ENCODE data around the gene IMMP2L.
"Not testable (repeated sequence)": the region's sequence is repeated elsewhere in the genome, so short reads cannot be mapped to it uniquely, and the experiment has no call there.

Gene IMMP2L

DNA sequence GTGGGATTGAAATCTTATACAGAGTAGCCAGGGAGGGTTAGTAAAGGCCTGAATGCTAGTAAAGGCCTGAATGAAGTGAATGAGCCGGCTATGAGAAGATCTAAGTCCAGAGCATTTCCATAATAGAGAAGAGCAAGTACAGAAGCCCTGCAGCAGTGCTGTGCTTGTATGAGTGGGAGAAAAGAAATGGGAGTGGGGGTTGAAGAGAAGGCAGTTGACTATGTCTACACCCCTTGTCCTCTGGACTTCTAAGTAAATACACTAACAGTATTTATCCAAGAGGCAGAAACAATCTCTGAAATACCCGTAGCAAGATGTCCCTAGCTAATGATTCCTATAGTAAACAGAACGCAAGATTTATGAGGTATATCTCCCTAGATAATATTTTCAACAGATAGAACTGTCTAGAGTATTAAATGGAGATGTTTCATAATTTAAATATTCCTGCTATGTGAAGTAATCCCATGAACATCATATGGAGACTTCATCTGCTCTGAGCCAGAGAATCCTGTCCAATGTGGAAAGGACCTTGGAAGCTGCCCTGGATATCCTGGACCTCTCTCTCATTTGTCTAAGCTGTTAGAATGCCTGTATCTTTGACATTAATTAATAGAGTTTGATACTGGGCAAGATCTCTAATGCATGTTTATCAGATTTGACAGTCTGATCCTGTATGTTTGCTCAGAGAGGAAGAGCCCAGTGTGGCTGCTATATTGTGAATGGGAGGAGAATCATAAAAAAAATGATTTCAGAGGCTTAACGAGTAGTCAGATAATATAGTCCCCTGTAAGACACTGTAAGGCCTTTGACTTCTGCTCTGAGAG lies 299.8 kb downstream of the IMMP2L start:
- DNase-seq (ENCODE audit: low read depth): no peak

DNA sequence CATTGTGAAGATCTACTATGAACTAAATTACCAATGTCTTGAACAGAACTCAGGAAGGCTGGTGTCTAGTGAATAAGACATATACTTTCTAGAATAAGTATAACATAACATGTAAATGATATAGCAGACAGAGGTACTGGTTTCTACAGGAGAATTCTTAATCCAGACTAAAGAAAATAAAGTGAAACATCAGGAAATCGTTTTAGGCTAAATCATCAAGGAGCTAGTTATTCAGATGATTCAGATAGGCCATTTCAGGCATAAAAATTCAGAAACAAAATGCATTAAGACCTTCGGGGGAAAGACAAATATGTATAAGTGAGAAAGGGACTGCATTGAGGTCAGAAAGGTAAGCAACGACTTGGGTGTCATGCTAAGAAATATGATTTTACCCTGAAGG lies 300.8 kb downstream of the IMMP2L start:
- peak; percentile 36 for DNase-seq (ENCODE audit: low read depth)

DNA sequence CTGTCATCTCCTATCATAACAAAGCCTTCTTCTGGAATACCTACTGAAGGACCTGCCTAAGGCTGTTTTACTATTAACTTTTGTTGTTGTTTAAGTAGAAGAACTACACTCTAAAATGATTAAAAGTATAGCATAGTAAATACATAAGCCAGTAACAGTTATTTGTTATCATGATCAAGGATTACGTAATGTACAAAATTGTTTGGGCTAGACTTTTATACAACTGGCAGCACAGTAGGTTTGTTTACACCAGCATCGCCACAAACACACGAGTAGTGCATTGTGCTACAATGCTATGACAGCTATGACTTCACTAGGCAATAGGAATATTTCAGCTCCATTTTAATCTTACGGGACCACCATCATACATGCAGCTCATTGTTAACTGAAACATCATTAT lies 302.3 kb downstream of the IMMP2L start:
- no peak for DNase-seq (ENCODE audit: low read depth)

DNA sequence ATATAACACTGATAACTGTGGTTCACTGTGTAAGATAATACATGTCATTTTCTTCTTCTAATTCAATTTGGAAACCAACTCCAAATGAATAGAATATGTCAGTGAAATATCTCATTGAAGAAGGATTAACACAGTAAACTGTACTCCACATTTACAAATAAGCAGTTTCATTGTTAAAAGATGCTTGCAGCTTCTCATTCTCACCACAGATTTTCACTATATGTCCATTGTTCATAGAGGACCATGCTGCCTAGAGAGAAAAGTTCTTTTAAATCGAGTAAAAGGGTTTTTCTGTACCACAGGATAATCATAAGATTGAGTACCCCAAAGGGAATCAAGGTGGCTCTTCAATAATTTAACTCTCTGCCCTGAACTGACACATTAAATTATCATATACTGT lies 305.9 kb downstream of the IMMP2L start:
- DNase-seq (ENCODE audit: low read depth): no peak

DNA sequence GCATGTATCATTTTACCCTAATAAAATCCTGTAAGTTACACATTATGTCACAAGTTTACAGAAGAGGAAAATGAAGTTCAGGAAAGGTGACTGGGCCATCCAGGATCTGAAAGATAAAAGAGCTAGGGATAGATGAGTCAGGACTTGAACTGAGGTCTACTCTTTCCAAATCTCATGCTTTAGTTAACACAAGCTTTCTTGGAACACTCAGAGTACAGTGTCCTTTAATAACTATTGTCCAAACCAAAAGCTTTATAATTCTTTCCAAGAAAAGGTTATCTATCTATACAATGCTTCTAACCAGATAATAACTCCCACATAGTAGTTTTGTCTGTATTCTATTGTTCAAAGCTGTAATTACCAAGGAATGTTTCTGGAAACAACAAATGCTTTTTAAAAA lies 306.7 kb downstream of the IMMP2L start:
- no peak for DNase-seq (ENCODE audit: low read depth)

DNA sequence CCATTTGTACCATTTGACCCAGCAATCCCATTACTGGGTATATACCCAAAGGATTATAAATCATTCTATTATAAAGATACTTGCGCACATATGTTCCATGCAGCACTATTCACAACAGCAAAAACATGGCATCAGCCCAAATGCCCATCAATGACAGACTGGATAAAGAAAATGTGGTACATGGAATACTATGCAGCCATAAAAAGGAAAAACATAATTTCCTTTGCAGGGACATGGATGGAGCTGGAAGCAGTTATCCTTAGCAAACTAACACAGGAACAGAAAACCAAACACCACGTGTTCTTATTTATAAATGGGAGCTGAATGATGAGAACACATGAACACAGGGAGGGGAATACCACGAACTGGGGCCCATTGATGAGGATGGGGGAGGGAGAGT lies 310.9 kb downstream of the IMMP2L start:
- not testable (repeated sequence) for DNase-seq (ENCODE audit: low read depth)

DNA sequence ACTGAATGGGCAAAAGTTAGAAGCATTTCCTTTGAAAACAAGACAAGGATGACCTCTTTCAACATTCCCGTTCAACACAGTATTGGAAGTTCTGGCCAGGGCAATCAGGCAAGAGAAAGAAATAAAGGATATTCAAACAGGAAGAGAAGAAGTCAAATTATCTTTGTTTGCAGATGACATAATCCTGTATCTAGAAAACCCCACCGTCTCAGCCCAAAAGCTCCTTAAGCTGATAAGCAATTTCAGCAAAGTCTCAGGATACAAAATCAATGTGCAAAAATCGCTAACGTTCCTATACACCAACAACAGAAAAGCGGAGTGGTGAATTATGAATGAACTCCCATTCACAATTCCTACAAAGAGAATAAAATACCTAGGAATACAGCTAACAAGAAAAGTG lies 312.5 kb downstream of the IMMP2L start:
- DNase-seq (ENCODE audit: low read depth): not testable (repeated sequence)

DNA sequence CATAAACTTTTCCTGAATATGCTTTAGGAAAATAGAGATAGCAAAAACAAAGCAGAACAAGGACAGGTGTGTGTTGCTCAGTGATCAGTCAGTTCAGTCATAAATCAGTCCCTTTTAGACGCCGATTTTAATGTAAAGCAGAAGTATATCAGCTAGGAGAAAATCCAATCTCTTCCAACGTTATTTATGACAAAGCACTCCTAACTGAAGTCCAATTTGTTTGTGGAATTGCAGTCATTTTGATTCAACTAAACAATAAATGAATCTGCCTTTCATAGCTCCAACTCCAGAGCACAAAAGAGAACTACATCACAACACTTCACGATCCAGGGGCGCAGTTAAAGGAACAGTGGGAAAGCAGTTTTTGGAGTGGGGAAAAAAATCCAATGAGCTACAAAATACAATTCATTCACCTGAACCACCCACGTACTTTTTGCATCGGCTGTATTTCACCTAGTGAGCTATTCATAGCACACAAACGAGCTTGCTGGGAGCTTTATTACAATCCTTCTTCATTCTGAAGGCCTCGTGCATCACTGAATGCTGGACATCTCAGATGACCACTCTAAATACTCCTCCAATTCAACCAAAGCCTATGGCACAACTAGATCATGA lies 320.0 kb downstream of the IMMP2L start:
- no peak for DNase-seq (ENCODE audit: low read depth)

DNA sequence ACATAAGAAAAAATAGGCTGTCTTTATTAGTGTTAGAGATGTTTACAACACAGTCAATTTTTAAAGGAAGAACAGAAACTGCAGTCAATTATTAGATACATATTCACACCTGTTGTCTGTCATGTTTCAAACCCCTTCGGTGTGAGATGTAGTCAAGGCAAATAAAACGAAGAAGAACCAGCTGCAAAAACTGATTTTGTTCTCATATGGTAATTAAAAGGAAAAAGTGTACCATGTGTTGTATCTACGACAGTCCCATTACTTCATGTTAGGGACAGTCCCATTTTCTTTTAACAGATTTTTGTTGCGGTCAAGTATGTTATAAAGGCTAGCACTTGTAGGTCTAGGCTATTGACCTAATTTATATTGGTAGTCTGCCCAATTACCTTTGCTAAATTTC lies 321.9 kb downstream of the IMMP2L start:
- DNase-seq (ENCODE audit: low read depth): no peak

DNA sequence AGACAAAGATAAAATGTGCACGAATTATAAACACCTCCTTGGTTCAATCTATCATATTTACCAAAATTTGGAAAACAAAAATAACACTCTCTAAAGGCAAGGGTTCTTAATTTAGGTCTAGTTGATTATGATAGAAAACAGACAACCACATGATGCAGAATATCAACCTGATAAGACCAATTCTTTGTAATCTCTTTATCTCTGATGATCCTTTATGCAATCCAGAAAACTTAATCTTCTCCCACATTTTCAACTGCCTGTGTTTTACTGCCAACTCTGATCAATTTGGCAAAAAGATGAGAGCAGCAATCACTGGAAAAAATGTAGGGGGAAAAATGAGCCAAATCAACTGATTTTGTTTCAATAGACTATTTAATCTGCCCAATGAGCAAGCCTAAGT lies 322.9 kb downstream of the IMMP2L start:
- DNase-seq (ENCODE audit: low read depth): no peak

DNA sequence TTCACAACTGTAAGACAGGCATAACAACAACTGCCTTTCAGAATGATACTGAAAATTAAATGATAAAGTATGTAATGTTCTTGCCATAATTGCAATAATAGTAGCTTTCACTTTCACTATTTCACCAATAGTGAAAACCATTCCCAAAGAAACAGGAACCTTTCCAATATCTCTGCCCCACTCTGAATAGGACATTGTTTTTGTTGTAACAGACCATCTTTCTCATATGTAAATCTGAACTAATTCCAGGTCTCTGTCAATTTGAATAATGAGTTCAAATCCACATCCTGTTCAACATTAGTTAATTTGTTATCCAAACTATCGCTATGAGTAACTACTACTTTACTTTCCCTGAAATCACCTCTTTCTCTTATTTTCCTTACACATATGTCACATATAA lies 323.4 kb downstream of the IMMP2L start:
- no peak for DNase-seq (ENCODE audit: low read depth)

DNA sequence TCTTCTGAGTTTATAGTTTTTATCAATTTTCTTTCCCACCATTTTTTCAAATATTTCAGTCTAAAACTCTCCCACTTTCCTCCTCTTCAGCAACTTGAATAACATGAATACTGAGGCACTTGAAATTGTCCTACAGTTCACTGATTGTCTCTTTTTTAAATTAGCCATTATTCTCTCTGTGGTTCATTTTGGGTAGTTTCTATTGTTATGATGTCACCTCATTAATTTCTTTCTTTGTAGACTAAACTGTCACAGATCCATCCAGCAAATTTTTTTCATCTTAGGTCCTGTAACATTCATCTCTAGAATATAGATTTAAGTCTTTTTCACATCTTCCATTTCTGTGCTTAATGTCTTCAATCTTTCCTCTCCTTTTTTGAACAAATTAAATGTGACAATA lies 326.6 kb downstream of the IMMP2L start:
- no peak for DNase-seq (ENCODE audit: low read depth)

DNA sequence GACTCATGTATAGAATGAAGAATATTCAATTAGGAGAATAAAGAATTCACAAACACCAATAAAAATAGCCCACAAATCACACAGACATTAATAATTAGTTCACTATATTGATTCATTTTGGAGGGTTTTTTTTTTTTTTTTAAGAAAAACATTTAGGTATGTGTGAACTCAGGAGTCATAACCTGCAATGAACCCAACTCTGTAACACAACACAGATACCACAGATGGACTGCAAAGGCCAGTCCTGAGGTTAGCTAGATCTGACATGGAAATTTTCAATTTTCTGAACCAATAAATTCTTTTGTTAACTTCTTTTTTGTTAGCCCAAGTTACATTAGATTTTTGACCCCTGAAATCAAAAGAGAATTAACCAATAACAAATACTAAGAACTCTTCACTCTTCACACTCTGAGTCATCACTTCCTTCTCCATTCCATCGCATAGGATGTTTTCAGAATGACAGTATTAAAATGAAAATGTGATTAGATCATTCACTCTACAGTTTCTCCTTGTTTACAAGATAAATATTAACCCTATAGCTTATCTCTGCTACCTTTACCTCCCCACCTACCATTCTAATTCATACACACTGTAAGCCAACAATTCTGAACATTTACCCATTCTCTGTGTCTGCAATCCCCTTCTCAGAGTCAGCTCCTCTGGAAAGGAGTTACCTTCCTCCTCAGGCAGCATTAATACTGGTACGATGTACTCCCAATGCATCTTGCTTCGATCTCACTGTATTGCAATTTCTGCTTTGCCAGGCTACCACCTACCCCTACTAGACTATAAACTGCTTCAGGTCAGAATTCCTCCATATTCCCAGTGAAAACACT lies 329.8 kb downstream of the IMMP2L start:
- peak; percentile 76 for DNase-seq (ENCODE audit: low read depth)

DNA sequence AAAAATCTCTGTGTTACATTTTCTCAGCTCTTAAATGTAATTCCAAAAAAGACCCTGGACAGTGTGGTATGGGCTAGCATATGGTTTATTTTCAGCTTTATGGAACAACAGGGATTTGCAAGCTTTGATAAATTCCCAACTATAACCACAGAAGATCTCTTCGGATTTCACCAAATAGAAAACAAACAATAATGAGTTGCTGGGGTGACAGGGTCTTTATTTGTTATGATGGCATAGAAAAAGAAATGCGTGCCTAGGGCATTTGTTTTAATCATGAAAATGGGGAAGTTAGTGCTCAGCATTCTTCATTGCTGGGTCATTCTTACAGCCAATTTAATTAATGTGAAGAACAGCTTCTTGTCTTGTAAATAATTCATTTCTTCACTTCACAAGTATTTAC lies 332.4 kb downstream of the IMMP2L start:
- peak; percentile 76 for DNase-seq (ENCODE audit: low read depth)

DNA sequence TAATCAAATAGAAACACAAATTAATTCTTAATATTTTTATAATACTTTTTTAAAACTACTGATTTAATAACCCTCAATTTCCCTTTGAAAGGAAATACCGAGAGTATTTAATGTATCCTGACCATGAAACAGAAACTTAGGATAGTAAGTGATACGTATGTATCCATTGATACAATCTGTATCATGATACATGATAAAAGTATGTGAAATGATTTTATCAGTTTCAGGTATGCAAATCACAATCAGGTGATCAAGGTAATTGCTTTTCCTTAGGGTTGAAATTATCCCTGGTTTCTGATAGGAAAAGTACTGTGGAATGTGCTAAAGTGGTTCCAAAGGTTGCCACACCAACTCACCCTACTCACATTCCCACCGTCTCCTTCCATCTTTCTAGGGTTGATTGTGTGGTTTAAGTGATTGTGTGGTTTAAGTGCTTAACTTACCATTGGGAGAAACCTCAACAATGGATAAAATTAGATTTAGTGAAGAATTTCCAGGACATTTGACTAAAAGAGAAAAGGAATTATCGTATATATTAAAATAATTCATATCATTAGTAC lies 333.0 kb downstream of the IMMP2L start:
- DNase-seq (ENCODE audit: low read depth): no peak

DNA sequence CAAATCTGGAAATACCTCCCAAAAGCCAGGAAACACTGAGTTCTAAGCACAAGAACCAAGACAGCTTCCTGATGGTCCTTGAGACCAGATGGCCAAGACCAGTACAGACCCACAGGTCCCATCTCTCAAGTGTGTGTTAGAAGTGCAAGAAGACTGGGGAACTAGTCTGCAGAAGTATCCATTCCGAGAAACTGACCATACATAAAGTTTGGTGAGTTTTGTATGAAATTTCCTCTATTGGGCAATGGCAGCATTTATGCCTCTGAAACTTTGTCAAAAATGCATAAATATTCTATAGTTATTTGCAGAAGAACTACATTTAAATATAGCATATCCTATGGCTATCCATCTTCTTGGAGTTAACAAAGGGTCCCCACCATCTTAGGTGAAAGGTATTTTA lies 333.9 kb downstream of the IMMP2L start:
- no peak for DNase-seq (ENCODE audit: low read depth)

DNA sequence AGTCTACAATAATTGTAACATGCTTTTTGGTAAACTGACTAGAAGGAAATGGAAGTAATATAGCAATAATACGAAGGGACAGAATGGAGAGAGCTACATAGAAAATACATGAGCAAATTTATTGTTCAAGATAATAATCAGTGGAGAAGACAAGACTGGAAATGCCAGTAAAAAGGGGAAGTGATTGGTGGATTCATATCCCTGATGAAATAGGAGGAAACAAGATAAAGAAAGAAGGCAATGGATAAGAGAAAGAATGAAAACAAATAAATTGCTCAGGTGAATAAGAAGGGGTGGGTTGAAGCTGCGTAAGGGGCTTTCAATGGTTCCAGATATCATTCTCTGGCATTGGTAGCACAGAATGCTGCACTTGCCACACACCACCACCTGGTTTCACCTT lies 335.5 kb downstream of the IMMP2L start:
- no peak for DNase-seq (ENCODE audit: low read depth)

DNA sequence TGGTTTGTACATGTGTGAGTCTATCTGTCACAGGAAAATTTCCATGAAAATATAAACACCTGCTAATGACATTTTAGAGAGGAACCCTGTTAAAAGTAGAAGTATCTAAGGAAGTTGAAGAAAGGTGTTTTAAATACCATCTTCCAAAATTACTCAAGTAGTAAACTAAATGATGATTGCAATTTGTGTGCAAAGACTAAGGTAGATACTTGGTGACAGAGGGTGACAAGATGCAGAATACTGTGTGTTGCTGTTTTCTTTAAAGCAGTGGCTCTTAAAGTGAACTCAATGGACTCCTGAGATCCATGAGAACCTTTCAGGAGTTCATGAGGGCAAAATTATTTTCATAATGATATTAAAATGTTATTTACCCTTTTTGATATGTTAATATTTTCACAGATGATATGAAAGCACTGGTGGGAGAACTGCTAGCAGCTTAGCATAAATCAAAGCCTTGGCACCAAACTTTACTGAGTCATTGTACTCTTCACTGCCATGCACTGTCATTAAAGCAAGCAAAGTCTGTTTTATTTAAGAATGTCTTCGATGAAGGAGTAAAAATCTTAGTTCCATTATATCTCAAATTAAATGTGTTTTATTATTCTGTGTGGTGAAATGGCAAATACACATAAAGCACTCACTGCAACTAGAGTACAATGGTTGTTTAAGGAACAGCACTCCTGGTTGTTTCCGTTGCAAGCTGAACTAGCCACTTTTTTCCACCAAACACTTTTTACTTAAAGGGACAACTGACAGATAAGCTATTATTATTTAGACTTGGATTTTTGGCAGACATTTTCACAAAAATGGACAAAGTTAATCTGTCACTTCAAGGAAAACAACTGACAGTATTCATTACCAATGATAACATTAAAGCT lies 337.7 kb downstream of the IMMP2L start:
- DNase-seq (ENCODE audit: low read depth): no peak

DNA sequence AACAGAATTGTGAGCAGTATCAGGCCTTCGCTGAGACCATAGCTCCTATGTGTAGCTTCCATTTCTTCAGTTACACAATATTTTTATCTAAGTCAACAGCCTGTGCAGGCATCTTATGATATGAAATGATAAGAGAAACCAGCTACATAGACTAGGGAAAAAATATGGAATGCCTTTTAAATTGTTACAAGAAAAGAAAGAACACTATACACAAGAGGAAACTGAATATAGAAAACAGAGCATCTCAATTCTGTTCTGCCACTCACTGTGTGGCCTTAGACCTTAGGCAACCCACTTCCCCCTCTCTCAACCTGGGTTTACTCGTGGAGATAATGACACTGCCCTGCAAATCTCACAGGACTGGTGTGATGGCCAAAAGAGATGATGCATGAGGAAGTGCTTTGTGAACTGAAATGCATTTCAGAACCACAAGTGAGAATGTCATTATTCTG lies 338.5 kb downstream of the IMMP2L start:
- no peak for DNase-seq (ENCODE audit: low read depth)

DNA sequence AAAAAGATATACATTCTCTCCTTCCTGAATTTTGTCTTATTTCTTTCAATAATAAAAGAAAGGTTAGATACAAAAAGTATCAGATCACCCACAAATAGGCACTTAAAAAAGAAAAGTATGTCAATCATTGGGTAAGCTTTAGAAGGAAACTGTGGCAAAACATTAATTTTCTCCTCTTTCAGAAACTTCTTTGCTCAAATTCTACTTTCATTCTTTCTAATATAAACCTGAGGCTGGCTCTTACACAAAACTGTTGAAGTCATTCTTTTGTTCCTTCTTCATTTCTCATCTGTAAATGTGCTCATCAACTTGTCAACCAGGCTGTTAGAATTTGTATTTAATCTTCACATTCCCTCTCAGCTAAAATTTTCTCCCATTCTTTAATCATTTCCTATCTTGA lies 346.7 kb downstream of the IMMP2L start:
- DNase-seq (ENCODE audit: low read depth): no peak

DNA sequence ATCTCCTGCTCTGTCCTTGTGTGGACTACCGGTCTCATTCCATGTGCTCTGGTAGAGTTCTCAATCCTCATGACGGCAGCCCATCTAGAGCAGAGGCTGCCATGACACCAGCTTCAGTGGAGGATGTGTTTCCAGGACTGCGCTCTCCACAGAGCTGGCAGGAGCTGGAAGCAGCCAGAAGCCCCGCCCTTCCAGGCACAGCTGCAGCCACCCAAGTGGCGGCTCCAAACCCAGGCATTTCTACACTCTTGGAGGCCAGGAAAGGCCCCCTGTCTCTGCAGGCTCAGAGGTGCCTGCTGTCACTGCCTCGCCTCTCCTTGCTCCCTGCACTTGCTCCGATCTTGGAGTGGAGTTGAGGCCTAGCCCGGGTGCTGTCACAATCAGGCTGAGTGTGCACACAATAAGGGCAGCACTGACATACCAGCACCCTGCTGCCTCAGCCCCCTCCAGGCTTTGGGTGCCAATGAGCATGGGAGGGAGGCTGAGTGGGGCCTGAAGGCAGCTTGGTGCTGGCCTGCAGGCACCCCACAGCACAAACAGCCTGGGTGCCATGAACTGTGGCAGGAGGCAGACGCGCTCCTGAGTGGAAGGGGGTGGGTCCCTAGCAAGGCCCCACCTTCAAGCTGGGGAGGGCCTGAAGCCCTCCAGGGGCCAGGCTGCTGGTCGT lies 349.3 kb downstream of the IMMP2L start:
- no peak for DNase-seq (ENCODE audit: low read depth)

All from EH (cell line).